Measurements from ENCODE around the gene DNM3.

DNA sequence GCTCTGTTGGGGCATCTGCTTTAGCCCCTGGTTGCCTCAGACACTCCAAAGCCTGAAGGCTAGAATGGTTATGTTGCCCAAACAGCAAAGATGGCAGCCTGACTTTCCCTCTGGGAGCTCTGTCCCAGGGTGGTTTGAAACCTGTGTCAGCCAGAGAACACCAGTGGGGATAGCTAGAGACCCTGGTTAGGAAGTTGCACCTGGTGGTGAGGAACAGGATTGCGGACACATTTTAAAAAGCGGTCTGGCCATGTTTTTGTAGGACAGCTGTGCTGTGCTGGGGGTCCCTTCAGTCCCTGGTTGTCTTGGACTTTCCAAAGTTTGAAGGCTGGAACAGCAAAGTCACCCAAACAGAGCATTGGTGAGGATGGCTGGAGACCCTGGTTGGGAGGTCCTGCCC, 87.8 kb downstream of the DNM3 start:
- TF ChIP-seq, protein P1, sequence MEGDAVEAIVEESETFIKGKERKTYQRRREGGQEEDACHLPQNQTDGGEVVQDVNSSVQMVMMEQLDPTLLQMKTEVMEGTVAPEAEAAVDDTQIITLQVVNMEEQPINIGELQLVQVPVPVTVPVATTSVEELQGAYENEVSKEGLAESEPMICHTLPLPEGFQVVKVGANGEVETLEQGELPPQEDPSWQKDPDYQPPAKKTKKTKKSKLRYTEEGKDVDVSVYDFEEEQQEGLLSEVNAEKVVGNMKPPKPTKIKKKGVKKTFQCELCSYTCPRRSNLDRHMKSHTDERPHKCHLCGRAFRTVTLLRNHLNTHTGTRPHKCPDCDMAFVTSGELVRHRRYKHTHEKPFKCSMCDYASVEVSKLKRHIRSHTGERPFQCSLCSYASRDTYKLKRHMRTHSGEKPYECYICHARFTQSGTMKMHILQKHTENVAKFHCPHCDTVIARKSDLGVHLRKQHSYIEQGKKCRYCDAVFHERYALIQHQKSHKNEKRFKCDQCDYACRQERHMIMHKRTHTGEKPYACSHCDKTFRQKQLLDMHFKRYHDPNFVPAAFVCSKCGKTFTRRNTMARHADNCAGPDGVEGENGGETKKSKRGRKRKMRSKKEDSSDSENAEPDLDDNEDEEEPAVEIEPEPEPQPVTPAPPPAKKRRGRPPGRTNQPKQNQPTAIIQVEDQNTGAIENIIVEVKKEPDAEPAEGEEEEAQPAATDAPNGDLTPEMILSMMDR (IDR thresholded peaks at IDR 0.05), result no peak
- no peak for TF ChIP-seq POLR2A (IDR thresholded peaks at IDR 0.05)

Data from adrenal gland (tissue), 5 donors.